Muscle layer of duodenum (tissue), 2 donors: Measurements from ENCODE around the gene MYBBP1A.
A peak's percentile ranks its signal among the peaks of the same experiment; 100 is the strongest.
"Not testable (repeated sequence)": the region's sequence is repeated elsewhere in the genome, so short reads cannot be mapped to it uniquely, and the experiment has no call there.

Source experiments
- H3K27ac ChIP-seq: one replicate; pipeline ENCODE4 v1.7.0; 2013; ENCODE audit warnings: mild to moderate bottlenecking, low read length
- H3K27me3 ChIP-seq: one replicate; pipeline ENCODE4 v1.7.0; 2013; ENCODE audit warnings: low read depth, mild to moderate bottlenecking, control low read depth, low read length
- H3K36me3 ChIP-seq, 2 donors: one replicate each; pipeline ENCODE4 v1.7.0; 2013; ENCODE audit warnings: low read length in 2 of 2, control low read depth in 1 of 2, mild to moderate bottlenecking in 1 of 2; ENCODE audit not compliant: insufficient read depth in 2 of 2, control insufficient read depth in 1 of 2
- H3K4me1 ChIP-seq, 2 donors: one replicate each; pipeline ENCODE4 v1.7.0; 2013; ENCODE audit warnings: low read length in 2 of 2, mild to moderate bottlenecking in 2 of 2, control low read depth in 1 of 2, moderate library complexity in 1 of 2; ENCODE audit not compliant: insufficient read depth in 2 of 2, control insufficient read depth in 1 of 2
- H3K4me3 ChIP-seq, 2 donors: one replicate each; pipeline ENCODE4 v1.7.0; 2013; ENCODE audit warnings: low read length in 2 of 2, low read depth in 1 of 2, mild to moderate bottlenecking in 1 of 2
- H3K9me3 ChIP-seq, 2 donors: one replicate each; pipeline ENCODE4 v1.7.0; 2013; ENCODE audit warnings: low read length in 2 of 2, control low read depth in 1 of 2, mild to moderate bottlenecking in 1 of 2; ENCODE audit not compliant: control insufficient read depth in 1 of 2
- donor health status: healthy.

MYBBP1A gene, protein sequence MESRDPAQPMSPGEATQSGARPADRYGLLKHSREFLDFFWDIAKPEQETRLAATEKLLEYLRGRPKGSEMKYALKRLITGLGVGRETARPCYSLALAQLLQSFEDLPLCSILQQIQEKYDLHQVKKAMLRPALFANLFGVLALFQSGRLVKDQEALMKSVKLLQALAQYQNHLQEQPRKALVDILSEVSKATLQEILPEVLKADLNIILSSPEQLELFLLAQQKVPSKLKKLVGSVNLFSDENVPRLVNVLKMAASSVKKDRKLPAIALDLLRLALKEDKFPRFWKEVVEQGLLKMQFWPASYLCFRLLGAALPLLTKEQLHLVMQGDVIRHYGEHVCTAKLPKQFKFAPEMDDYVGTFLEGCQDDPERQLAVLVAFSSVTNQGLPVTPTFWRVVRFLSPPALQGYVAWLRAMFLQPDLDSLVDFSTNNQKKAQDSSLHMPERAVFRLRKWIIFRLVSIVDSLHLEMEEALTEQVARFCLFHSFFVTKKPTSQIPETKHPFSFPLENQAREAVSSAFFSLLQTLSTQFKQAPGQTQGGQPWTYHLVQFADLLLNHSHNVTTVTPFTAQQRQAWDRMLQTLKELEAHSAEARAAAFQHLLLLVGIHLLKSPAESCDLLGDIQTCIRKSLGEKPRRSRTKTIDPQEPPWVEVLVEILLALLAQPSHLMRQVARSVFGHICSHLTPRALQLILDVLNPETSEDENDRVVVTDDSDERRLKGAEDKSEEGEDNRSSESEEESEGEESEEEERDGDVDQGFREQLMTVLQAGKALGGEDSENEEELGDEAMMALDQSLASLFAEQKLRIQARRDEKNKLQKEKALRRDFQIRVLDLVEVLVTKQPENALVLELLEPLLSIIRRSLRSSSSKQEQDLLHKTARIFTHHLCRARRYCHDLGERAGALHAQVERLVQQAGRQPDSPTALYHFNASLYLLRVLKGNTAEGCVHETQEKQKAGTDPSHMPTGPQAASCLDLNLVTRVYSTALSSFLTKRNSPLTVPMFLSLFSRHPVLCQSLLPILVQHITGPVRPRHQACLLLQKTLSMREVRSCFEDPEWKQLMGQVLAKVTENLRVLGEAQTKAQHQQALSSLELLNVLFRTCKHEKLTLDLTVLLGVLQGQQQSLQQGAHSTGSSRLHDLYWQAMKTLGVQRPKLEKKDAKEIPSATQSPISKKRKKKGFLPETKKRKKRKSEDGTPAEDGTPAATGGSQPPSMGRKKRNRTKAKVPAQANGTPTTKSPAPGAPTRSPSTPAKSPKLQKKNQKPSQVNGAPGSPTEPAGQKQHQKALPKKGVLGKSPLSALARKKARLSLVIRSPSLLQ (N-terminal part only)

DNA sequence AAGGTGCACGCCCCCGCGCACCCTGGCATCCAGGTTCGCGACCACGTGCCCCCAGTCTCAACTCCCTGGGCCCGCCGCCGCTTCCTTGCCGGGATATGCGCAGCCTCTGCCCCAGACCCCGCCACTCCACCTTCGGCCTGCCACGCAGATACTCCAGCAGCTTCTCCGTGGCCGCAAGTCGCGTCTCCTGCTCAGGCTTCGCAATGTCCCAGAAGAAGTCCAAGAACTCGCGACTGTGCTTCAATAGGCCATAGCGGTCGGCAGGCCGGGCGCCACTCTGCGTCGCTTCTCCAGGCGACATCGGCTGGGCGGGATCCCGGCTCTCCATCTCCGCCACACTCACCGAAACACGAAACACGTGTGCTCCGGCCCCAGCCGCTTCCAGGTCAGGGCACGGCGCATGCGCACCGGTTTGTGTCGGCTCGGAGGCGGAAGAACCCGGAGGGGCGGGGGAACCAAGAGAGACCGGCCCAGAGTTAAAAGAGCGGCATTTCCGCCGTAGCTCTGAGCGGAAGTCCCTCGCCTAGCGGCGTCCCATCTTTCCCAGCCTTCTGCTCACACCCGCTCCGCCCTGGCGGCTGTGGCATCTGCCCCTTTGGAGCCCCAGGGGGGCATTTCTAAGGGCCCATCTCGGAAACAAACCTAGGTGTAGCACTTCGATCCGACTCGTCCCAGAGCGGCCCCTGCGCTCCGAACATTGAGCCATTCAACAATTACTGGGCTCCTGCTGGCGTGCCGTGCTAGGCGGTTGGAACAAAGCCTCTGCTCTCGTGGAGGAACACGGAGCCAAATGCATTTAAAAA is at the start of gene MYBBP1A:
TSS of gene MYBBP1A (minus strand) at position 388 of the 803 bp plus-strand sequence. CDS start at position 328, 60 bp downstream.
- Histone ChIP-seq H3K4me3 (peak within 1 kb of the TSS; percentile 87 to 97), H3K27ac (peak within 1 kb of the TSS; percentile 88), H3K4me1 (peaks cover 14 to 22% of the 10 kb centered on the region in 2 donors), H3K27me3 (no peaks in the 10 kb centered on the region), H3K9me3 (no peaks in the 10 kb centered on the region), H3K36me3 (peaks cover 26% of the 10 kb centered on the region in 2 donors)

DNA sequence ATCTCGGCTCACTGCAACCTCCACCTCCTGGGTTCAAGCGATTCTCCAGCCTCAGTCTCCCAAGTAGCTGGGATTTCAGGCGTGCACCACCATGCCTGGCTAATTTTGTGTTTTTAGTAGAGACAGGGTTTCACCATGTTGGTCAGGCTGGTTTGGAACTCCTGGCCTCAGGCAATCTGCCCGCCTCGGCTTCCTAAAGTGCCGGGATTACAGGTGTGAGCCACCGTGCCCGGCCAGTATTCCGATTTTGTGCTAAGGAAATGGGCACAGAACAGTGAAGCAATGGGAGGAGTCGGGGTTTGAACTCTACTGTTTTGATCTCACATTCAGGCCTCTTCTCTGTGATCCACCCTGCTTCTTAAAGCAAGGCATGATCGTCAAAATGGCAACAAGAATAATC is 49.6 kb upstream of the MYBBP1A start:
- not testable (repeated sequence) for H3K27ac ChIP-seq, H3K4me3 ChIP-seq, H3K36me3 ChIP-seq, H3K9me3 ChIP-seq, H3K27me3 ChIP-seq
- peaks cover 10 to 39% of the 10 kb centered on the region in 2 donors for H3K4me1 ChIP-seq

DNA sequence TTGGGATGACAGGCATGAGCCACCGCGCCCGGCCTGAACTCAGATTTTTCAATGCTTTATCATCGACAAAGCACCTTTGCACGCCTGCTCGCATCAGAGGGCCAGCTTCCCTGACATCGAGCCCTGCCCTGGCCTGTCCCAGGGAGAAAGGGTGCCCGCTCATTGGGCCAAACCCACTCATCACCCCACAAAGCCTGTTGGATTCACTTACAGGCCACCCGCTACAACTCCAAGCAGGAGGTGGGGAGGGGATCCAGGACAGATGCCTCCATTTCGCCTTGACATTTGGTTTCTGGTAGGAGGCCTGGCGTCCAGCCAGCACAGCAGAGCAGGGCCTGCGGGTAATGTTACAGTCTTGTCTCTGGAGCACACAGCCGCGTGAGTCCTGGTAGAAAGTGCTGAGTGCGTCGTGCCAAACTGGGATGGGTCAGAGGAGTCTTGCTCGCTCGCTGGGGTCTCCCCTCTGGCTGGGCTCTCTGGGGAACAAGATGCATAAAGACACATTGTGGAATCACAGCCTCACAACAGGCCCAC is 49.0 kb upstream of the MYBBP1A start:
- Histone ChIP-seq H3K27me3 (no peaks in the 10 kb centered on the region), H3K9me3 (no peaks in the 10 kb centered on the region), H3K4me1 (peaks cover 10 to 43% of the 10 kb centered on the region in 2 donors), H3K4me3 (no peak overlapping the region), H3K27ac (no peak overlapping the region), H3K36me3 (no peaks in the 10 kb centered on the region)

DNA sequence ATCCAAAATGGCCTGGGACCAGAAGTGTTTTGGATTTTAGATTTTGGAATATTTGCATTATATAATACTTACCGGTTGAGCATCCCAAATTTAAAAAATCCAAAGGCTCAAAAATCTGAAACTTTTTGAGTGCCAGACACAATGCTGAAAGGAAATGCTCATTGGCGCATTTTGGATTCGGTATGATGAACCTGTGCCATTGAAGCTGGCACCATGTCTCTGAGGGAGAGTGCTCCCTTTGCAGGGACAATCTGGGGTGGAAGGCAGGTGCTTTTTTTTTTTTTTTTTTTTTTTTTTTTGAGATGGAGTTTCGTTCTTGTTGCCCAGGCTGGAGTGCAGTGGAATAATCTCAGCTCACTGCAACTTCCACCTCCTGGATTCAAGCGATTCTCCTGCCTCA is 46.9 kb upstream of the MYBBP1A start:
- H3K9me3 ChIP-seq, result no peaks in the 10 kb centered on the region
- H3K27ac ChIP-seq, result no peak overlapping the region
- H3K27me3 ChIP-seq, result no peaks in the 10 kb centered on the region
- H3K4me1 ChIP-seq, result peaks cover 0 to 25% of the 10 kb centered on the region in 2 donors
- H3K4me3 ChIP-seq, result no peak overlapping the region
- H3K36me3 ChIP-seq, result no peaks in the 10 kb centered on the region

DNA sequence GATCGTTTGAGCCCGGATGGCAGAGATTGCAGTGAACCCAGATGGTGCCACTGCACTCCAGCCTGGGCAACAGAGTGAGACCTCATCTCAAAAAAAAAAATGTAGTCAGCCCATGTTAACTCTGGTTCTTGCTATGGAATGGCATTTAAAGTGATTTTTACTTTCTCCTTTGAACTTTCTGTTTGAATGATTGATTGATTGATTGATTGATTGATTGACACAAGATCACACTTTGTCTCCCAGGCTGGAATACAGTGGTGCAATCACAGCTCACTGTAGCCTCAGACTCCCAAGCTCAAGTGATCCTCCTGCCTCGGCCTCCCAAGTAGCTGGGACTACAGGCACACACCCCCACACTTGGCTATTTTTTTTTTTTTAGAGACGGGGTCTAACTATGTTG is 46.1 kb upstream of the MYBBP1A start:
- H3K36me3 ChIP-seq, result no peaks in the 10 kb centered on the region
- no peak overlapping the region for H3K4me3 ChIP-seq
- H3K27ac ChIP-seq, result no peak overlapping the region

DNA sequence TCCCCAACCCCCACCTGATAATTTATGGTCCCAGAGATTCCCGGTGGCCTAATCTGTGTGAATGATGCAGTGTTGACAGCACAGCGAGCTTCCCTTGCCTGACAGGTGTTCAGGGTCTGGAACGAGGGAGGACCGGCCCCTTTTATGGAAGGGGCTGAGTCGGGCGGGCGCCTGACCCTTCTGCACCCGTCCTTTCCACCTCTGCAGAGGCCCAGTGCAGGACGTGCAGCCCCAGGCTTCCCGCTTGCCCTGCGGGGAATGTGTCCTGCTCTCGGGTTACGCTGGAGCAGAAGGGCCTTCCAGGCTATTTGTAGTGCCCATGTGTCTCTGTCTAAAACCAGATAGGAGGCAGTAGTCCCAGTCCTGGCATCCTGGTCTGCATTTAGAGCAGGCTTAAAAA is 45.4 kb upstream of the MYBBP1A start:
- H3K4me3 ChIP-seq, result no peak overlapping the region

More for the DNA sequence above, 46.1 kb upstream of the MYBBP1A start:
- Histone ChIP-seq H3K4me1 (peaks cover 0 to 22% of the 10 kb centered on the region in 2 donors), H3K27me3 (no peaks in the 10 kb centered on the region), H3K9me3 (no peaks in the 10 kb centered on the region)

DNA sequence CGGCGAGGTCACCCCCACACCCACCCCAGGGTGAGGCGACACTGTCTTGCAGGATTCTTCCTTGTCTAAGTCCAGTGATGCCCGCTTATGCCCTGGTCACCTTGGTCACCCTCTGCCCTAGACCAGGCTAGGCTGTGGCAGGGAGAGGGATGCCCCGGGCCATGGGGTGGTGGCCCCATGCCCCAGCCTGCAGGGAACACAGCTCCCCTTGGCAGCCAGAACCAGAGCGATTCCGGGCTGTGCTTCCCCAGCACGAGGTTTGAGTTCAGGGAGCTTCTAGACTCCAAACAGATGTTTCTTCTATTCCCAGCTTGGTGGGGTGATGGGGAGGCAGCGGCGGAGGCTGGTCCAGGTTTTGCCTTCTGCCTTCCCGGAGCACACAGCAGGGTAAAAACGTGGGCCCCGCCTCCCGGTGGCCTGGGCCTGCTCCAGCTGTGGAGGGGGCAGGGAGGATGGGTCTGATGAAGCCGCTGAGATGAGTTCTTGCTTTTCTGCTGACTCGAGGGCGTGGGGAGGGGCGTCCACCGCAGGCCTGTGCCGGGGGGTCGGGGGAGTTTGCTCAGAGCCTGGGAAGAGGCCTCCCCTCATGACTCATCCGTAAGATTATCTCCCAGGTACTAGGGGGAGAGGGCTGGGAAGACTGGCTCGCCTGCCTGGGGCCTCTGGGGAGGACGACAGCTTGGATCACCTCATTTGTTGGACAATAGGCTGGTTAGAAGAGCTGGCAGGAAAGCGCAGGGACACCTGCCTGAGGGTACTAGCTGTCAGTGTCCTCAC is 44.5 kb upstream of the MYBBP1A start:
- H3K36me3 ChIP-seq, result no peaks in the 10 kb centered on the region
- no peak overlapping the region for H3K4me3 ChIP-seq
- H3K9me3 ChIP-seq, result no peaks in the 10 kb centered on the region
- H3K4me1 ChIP-seq, result peaks cover 0 to 16% of the 10 kb centered on the region in 2 donors
- no peak overlapping the region for H3K27ac ChIP-seq
- no peaks in the 10 kb centered on the region for H3K27me3 ChIP-seq

More for the DNA sequence above, 45.4 kb upstream of the MYBBP1A start:
- peaks cover 0 to 18% of the 10 kb centered on the region in 2 donors for H3K4me1 ChIP-seq
- no peaks in the 10 kb centered on the region for H3K9me3 ChIP-seq
- H3K27me3 ChIP-seq, result no peaks in the 10 kb centered on the region
- H3K27ac ChIP-seq, result no peak overlapping the region
- H3K36me3 ChIP-seq, result no peaks in the 10 kb centered on the region

DNA sequence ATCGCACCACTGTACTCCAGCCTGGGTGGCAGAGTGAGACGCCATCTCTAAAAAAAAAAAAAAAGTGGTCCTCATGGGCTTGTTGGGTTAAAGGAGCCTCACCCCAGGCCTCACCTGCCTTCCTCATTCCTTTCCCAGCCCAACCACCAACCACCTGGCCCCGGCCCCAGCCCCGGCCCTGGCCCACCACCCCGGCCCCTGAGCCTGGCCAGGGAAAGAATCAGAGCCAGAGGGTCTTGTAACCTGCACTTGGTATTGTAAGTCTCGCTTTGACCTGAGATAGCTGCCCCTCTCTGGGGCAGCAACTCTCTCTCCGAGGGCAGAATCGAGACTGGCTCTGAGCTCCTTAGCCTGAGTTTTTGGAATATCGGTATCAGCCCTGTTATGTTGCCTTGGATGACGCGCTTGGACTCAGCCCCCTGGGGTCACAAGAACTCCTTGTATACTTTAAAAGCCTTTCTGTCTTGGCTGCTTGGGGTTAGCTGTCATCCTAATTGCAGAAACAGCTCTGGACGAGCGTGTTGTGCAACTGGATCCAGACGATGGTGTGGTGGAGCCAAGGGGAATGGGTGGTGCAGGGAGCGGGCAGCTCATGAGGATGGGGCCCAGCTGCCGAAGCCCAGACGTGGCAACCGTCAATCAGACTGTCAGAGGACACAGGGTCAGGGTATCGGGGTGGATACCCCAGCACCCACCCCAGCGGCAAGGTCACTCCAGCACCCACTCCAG is 43.8 kb upstream of the MYBBP1A start:
- Histone ChIP-seq H3K4me1 (peaks cover 0 to 11% of the 10 kb centered on the region in 2 donors), H3K9me3 (no peaks in the 10 kb centered on the region), H3K27me3 (no peaks in the 10 kb centered on the region), H3K4me3 (no peak overlapping the region), H3K36me3 (no peaks in the 10 kb centered on the region), H3K27ac (no peak overlapping the region)

DNA sequence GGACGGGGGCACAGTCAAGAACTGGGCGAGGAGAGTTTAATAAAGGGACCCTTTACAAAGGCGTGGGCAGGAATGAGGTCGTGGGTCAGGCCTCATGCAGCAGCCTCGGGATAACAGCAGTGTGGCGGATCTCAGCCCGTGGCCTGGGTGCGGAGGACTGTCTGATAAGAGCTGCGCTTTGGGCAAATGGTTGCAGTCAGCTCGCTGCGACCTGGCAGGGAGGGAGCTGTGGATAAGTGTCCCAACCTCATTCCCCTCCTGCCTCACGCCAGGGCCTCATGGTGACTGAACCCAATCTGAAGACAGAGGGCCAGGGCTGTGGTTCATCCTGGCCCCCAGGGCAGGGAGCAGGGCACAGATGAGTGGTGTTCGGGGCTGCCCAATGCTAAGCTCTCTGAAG is 42.8 kb upstream of the MYBBP1A start:
- H3K27ac ChIP-seq, result no peak overlapping the region
- no peak overlapping the region for H3K4me3 ChIP-seq
- H3K9me3 ChIP-seq, result no peaks in the 10 kb centered on the region
- H3K36me3 ChIP-seq, result no peaks in the 10 kb centered on the region
- H3K27me3 ChIP-seq, result no peaks in the 10 kb centered on the region
- H3K4me1 ChIP-seq, result peaks cover 0 to 11% of the 10 kb centered on the region in 2 donors
